CD4-positive, alpha-beta T cell treated with Interferon gamma for 1 hour (primary cell): ENCODE data around the gene PAK5.
A peak's percentile ranks its signal among the peaks of the same experiment; 100 is the strongest.

ENCODE experiments used
- DNase-seq: peaks from one replicate; pipeline ENCODE4 v3.0.0-alpha.2; 2020

Gene PAK5

GRCh38 chr20:9515741-9516233 lies 323.1 kb downstream of the PAK5 start:
- no peak for DNase-seq

GRCh38 chr20:9515214-9515585 lies 323.7 kb downstream of the PAK5 start:
- no peak for DNase-seq

GRCh38 chr20:9514461-9515213 lies 324.2 kb downstream of the PAK5 start, which contains the start of gene LAMP5:
Gene LAMP5 (plus strand): TSS chr20:9514590. CDS start chr20:9514853, 263 bp downstream.
- DNase-seq: no peak

- no peak for DNase-seq
Measured at GRCh38 chr20:9514072-9514460, 324.8 kb downstream of the PAK5 start.

- DNase-seq: no peak
Measured at GRCh38 chr20:9510911-9511310, 328.0 kb downstream of the PAK5 start.

- DNase-seq: no peak
Measured at GRCh38 chr20:9509246-9509645, 329.6 kb downstream of the PAK5 start.

- no peak for DNase-seq
Measured at GRCh38 chr20:9508696-9509178, 330.1 kb downstream of the PAK5 start.

GRCh38 chr20:9508240-9508661 lies 330.6 kb downstream of the PAK5 start:
- DNase-seq: no peak

- DNase-seq: no peak
Measured at GRCh38 chr20:9507544-9508239, 331.2 kb downstream of the PAK5 start.

- DNase-seq: no peak
Measured at GRCh38 chr20:9506964-9507369, 331.9 kb downstream of the PAK5 start.

GRCh38 chr20:9506280-9506821 lies 332.5 kb downstream of the PAK5 start:
- DNase-seq: no peak

GRCh38 chr20:9503526-9504245 lies 335.2 kb downstream of the PAK5 start:
- peak; percentile 24 for DNase-seq

GRCh38 chr20:9501473-9501872 lies 337.4 kb downstream of the PAK5 start:
- DNase-seq: no peak

GRCh38 chr20:9500121-9500520 lies 338.8 kb downstream of the PAK5 start:
- DNase-seq: peak; percentile 36

GRCh38 chr20:9499126-9499899 lies 339.6 kb downstream of the PAK5 start:
- DNase-seq: no peak

- no peak for DNase-seq
Measured at GRCh38 chr20:9498322-9498721, 340.6 kb downstream of the PAK5 start.

- DNase-seq: no peak
Measured at GRCh38 chr20:9496155-9496554, 342.7 kb downstream of the PAK5 start.

GRCh38 chr20:9495701-9496100 lies 343.2 kb downstream of the PAK5 start:
- no peak for DNase-seq

- DNase-seq: no peak
Measured at GRCh38 chr20:9493803-9494202, 345.1 kb downstream of the PAK5 start.

- DNase-seq: no peak
Measured at GRCh38 chr20:9492067-9492466, 346.8 kb downstream of the PAK5 start.

- no peak for DNase-seq
Measured at GRCh38 chr20:9491324-9491723, 347.6 kb downstream of the PAK5 start.

- DNase-seq: no peak
Measured at GRCh38 chr20:9490631-9491030, 348.2 kb downstream of the PAK5 start.
